HG03460 (cell line): ENCODE results near the gene ANOS1.
"Not testable (repeated sequence)": the region's sequence is repeated elsewhere in the genome, so short reads cannot be mapped to it uniquely, and the experiment has no call there.

ENCODE experiments used
- ATAC-seq: cut with Tn5 transposase; IDR thresholded peaks from one replicate; pipeline ENCODE4 v1.9.1; 2021; ENCODE audit not compliant: unreplicated experiment

Gene ANOS1

DNA sequence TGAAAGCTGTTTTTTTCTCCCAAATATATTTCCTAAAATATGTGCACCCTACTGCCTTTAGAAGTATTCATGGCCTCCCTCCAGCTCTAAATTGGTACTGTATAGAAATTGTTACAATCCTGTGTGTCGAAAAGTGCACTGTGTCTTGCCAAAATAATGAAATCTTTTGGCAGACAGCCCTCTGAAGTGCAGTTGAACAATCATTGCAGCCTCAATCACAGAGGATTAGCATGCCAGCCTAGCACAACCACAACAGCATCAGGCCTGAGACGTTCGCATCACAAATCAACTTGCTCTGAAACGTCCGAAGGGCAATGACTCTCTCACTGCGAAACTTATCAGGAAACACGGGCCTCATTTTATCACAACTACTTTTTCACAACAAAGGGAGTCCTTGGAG lies 99.0 kb downstream of the ANOS1 start:
- no peak for ATAC-seq

DNA sequence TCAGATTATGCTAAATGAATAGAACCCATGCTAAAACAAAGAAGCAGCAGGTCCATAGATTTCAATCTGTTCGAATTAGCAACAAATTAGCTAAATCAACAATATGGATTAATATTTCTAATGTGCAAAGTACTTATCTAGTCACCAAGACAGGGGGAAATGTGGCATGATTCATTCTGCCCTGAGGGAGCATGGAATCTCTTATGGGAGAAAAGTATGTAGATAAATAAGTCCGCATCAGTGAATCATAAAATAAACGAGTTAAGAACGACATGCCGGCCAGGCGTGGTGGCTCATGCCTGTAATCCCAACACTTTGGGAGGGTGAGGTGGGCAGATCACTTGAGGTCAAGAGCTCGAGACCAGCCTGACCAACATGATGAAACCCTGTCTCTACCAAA lies 102.1 kb downstream of the ANOS1 start:
- ATAC-seq = no peak

DNA sequence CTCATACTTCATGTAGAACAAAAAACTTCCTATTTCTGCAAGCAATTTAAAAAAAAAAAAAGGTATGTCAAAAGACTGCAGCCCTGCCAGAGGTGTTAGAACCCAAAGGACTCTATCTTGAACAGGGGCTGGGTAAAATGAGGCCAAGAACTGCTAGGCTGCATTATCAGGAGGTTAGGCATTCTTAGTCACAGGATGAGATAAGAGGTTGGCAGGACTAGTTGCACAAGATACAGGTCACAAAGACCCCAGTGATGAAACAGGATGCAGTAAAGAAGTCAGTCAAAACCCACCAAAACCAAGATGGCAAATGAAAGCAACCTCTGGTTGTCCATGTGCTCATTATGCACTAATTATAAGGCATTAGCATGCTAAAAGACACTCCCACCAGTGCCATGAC lies 104.1 kb downstream of the ANOS1 start:
- no peak for ATAC-seq

DNA sequence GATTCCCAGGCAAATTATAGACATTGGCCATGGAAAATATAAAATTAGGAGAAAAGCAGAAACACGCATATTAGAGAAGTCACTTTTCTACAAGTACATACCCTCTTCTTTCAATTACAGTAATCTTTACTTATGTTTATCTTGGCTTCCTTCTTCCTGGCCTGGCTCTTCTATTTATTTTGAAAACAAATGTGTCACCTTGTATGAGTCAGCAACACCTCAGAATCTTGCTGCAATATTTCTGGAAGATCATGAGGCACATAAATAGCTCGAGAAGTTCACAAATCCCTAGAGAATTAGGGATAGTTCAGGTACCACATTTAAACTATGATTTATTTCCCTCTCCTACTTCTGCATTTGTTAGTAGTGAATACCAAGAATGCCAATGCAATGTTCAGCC lies 124.6 kb downstream of the ANOS1 start:
- no peak for ATAC-seq

DNA sequence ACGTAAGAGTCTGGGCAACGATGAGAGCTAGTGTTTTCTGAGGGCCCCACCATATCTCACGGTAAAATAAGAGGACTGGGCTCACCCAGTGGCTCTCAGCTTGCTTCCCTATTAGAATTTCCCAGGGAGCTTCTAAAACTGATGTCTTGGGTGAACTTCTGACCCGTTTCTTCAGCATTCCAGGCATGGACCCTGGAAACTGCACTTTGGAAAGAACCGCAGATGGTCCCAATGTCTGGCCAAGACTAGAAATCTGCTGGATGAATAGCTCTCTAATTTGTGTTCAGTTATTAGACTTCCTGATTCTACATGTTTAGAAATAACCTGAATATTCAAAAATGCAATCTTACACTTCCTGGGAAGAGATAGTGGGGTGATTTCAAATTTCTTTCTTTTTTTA lies 127.8 kb downstream of the ANOS1 start:
- no peak for ATAC-seq

DNA sequence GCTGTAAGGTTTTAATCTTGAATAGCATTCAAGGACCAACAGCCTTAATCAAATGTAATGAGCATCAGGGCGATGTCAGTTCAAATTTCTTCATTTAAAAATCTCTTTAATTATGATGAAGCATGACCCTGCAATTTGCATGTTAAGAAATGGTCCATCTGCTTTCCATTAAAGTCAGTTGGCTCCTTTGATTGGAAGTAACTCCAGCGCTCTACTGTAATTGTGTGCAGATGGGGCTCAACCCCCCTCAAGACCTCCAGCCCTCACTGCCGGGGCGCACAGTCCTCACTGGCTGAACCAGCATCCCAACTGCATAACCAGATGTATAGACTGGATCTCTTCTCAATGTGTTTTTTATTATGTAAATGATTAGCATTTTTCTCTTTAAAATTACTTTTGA lies 140.4 kb downstream of the ANOS1 start:
- no peak for ATAC-seq

DNA sequence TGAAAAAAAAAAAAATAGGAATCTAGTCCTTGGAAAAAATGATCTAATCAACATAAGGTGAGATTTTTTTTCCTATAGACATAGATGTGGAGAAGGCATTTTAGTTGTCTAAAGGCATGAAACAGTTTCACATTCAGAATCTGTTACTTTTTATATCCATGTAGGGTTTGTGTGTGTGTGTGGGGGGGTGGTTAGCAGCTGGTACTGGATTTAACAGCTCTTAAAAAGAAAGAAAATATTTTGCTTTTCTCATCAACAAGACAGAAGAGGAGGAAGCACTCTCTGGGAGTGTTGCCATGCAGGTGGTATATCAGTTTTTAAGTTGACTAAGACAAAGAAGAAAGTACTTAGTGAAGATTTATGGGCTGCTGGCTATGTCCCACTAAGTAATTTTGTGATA lies 145.0 kb downstream of the ANOS1 start:
- no peak for ATAC-seq

DNA sequence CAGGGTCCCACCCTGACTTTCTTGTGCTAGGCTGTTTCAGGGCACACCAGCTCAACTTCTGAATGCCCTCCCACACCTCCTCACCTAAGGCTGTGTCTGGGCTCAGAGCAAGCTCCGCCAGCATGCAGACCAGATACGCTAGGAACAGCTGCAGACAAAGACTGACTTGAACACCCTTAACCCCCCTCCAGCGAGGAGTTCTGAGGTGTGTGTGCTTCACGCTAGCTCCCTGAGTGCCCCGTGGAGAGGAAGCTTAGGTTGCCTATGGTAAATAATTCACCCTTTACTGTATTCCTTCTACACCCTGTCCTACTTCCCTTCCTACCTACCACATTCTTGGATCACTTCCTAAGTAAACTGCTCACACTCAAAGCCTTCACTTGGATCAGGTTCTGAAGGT lies 152.3 kb downstream of the ANOS1 start:
- no peak for ATAC-seq

DNA sequence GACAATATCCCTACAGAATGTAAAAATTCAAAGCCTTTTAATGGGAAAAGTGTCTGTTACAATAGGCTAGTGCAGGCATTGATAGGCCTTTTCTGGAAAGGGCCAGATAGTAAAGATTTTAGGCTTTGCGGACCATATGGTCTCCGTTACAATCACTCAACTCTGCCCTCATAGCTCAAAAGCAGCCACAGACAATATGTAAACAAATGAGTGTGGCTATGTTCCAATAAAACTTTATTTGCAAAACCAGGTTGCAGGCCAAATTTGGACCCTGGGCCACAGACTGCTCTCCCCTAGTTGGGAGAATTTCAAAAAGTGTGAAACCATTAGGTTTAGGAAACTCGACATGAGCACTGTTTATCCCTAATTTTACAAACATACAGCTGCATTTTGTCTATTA lies 155.1 kb downstream of the ANOS1 start:
- ATAC-seq = no peak

DNA sequence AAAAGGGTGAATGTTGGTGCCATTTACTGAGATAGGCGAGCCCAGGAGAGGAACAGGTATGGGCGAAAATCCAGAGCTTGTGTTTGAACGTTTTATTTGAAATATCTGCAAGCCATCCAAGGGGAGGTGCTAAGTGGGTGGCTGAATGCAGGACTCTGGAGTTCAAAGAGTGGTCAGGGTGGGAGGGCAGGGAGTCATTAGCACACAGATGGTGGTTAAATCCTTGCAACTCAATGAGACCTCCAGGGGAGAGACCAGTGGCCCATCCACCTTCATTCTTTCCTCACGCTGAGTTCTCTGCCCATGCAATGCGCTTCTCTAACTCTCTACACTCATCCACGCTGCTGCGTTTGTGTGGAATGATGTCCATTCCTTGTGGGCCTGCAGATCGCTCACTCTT lies 166.2 kb downstream of the ANOS1 start:
- no peak for ATAC-seq

DNA sequence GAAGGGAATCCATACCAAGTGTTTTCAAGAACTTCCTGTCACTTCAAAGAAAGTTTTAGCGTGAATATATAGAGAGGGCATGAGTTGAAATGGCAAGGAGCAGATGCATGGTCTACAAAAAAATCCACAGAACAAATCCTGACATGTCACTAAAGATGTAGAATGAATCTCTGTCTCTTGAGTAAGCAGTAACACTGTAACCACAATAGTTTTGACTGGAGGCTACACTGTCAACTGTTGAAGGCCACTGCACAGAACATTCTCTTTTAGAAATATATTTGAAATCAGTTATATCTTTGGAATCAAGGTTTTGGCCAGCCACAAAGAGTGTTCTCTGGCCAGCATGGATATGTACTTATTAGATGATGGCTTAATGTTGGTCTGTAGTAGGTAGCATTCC lies 183.5 kb downstream of the ANOS1 start:
- ATAC-seq = no peak

DNA sequence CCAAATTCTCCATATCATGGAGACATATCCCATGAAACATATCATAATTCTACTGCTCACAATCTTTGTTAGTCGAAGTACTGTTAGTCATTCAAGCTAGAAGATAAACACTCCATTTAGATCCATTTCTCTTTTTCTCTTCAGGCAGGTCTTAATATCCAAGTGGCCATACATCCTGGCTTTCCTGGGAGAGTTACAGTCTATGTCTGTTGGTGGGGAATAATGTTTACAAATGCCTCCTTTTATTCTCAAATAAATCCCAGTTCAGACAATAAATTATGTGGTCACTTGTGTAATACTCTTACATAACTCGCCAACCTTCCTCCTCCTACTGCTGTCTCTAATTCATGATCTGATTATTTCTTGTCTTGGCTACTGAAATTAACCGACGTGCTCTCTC lies 185.2 kb downstream of the ANOS1 start:
- no peak for ATAC-seq

DNA sequence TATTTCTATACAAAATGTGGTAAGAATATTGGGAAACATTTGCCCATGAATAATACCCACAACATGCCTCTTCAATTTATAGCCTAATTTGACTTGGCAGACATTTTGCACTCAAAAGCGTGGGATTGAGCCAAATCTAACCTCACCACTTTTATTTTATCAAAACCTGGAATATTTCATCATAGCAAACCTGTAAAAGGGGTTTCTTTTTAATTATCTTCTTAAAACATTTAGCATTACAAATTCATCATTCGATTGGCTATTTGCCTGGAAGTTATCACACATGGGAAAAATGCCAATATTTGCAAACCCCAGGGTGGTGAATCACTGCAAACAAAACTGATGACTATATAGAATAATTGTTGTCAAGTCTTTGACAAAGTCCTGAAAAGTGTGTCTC lies 211.1 kb downstream of the ANOS1 start:
- ATAC-seq = no peak

DNA sequence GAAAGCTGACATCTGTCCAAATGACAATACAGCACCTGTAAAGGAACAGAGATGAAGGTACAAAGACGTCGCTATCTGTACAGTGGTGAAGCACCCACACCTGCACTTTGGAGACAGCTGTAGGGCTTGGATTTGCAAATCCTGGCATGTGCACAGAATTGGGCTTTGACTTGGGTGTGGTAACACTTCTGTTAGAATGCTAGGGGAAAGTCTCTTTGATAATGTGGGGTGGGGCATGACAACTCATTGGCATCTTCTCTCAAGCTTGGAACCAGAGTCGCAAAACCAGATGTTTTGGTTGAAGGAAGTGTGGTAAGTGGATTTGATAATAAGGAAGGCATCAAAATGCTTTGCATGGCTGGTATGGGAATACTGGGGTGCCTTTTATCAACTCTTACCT lies 211.8 kb downstream of the ANOS1 start:
- ATAC-seq = no peak

DNA sequence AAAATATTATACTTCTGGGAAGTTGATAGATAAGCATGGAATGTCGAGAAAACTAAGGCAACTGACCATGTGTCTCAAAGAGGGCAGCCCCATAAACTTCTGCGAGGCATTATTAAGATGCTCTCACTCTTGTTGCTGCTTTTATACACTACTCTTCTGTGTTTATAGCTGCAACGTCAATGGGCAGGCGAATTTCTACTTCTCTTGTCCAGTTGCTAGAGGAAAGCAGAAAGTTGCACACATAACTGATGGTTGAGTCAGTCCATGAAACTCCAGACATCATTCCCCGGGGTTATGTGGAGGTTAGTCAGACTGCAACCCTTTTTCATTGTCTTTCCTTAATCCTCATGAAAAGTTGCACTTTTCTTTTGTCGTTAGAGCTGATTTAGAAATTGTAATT lies 227.5 kb downstream of the ANOS1 start:
- no peak for ATAC-seq

DNA sequence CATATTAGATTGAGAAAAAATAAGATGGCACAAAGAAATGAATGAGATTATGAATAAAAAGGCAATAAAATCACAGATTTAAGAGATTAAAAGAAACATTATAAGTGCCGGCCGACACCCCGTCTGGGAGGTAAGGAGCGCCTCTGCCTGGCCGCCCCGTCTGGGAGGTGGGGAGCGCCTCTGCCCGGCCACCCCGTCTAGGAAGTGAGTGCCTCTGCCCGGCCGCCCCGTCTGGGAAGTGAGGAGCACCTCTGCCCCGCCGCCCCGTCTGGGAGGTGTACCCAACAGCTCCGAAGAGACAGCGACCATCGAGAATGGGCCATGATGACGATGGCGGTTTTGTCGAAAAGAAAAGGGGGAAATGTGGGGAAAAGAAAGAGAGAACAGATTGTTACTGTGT lies 229.8 kb downstream of the ANOS1 start:
- not testable (repeated sequence) for ATAC-seq

DNA sequence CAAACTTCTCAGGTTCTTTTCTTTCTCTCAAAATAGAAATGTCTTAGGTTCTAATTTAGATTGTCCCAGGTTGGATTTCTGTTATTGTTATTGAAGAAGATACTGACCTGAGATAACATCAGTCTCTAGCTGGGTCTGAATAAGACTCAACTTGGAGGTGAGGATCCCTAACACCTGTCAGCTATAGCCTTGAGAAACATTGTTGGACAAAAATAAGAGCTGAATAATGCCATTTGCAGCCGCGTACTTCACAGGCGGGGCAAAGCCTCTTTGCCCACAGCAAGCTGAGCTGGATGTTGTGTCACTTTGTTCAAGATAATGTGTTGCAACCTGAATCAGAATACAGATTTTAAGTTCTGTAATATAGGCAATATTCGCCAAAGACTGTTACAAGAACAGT lies 231.7 kb downstream of the ANOS1 start:
- no peak for ATAC-seq

DNA sequence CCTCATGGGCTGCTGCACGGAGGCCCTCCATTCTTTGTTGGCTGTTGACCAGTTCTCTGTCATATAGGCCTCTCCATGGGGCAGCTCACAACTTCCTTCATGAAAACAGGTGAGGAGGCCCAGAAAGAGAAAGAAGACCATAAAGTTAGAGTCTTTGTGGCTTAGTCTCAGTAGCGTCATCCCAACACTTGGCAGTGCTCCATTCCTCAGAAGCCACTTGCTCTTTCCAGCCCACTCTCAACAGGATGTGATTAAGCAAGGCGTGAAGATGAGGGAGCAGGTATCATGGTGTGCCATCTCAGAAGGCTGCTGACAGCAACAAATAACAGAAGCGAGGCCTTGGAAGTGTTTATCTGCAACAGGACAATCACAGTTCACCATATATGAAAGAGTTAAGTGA lies 236.9 kb downstream of the ANOS1 start:
- not testable (repeated sequence) for ATAC-seq

DNA sequence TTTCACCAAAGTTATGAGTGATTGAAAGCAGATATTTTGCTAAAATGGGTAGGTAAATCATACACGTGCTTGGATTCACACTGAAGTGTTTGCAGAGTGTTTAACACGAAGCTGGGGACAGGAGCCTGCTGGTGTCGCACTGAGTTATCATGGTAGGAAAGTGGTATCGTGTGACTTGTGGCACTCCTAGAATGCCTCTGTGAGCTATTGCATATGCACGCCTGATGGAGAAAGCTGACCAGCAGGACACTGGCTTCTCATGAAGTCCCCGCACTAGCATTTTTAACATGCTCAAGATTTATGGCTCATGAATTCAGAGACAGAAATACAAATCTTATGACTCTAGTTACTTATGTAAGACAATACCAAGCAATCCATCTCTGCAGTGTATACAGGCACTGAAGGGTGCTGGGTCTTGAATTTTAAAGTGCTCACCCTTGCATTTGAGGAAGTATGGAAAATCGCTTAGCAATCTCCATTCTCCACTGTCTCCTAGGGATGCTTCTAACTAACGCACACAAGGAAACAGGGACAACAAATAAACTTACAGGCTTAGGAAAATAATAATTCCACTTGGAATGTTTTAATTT lies 247.5 kb downstream of the ANOS1 start:
- ATAC-seq = no peak
